SU-DHL-6 (cell line): ENCODE results near the gene EXOC3L4.

Source experiments
- CTCF ChIP-seq: fragments of 200-600 bp; sonication (generic); IDR thresholded peaks from one replicate; pipeline ENCODE4 v1.5.1; 2017; ENCODE audit warnings: antibody characterized with exemption, mild to moderate bottlenecking, low read length, moderate library complexity; ENCODE audit not compliant: insufficient read depth, poor library complexity, severe bottlenecking
- EZH2phosphoT487 ChIP-seq: fragments of 200-600 bp; sonication (generic), shearing (Covaris generic); conservative IDR thresholded peaks from 2 replicates; pipeline ENCODE4 v1.6.1; 2018; ENCODE audit warnings: mild to moderate bottlenecking, antibody characterized with exemption, low read length, moderate library complexity, mixed read lengths

- TF ChIP-seq CTCF (no peak), EZH2phosphoT487 (no peak)
Observed at GRCh38 chr14:103128631-103129300, 34.2 kb downstream of the EXOC3L4 start.
